Keratinocyte (primary cell): ENCODE data around the gene EBF4. TPM values are rescaled to one million over a fixed set of nuclear protein-coding genes. Genes with fewer than 3 reads are reported as not detected.
A peak's percentile ranks its signal among the peaks of the same experiment; 100 is the strongest.

Experiments used
- DNase-seq: peaks from one replicate; pipeline ENCODE4 v3.0.0-alpha.2; 2011; ENCODE audit warnings: low read depth, missing footprints, low spot score
- FAIRE-seq: peaks from 2 replicates; lab custom pipeline; 2011; peaks lifted over from hg19 to GRCh38; lab: Jason Lieb, UNC
- H2AFZ ChIP-seq: 2 replicates; pipeline ENCODE4 v1.6.0; 2012; ENCODE audit warnings: low read length, control low read depth, inconsistent platforms; ENCODE audit not compliant: control insufficient read depth
- H3K27ac ChIP-seq: 2 replicates; pipeline ENCODE4 v1.5.1; 2011; ENCODE audit warnings: low read length; ENCODE audit not compliant: control insufficient read depth, insufficient read depth
- H3K27me3 ChIP-seq: 3 replicates; pipeline ENCODE4 v1.6.0; 2011; ENCODE audit warnings: low read length; ENCODE audit not compliant: control insufficient read depth, insufficient read depth; ENCODE audit errors: extremely low read depth
- H3K36me3 ChIP-seq, 2 experiments: 2 replicates in 1 of 2; 3 replicates in 1 of 2; pipeline ENCODE4 v1.5.1; 2011; ENCODE audit warnings: low read length in 2 of 2, mild to moderate bottlenecking in 1 of 2; ENCODE audit not compliant: control insufficient read depth in 2 of 2, insufficient read depth in 2 of 2; ENCODE audit errors: extremely low read depth in 1 of 2
- H3K4me1 ChIP-seq: 3 replicates; pipeline ENCODE4 v1.5.1; 2011; ENCODE audit warnings: low read length; ENCODE audit not compliant: control insufficient read depth, insufficient read depth; ENCODE audit errors: extremely low read depth
- H3K4me2 ChIP-seq: 3 replicates; pipeline ENCODE4 v1.6.0; 2011; ENCODE audit warnings: low read depth, low read length; ENCODE audit not compliant: control insufficient read depth, insufficient read depth; ENCODE audit errors: extremely low read depth
- H3K4me3 ChIP-seq, 3 experiments: fragments of 200-600 bp in 1 of 3; sonication (generic) in 1 of 3; 2 replicates in 2 of 3; 3 replicates in 1 of 3; pipeline ENCODE4 v1.5.1; 2011 to 2016; ENCODE audit warnings: low read length in 3 of 3, mild to moderate bottlenecking in 3 of 3, control low read depth in 2 of 3, inconsistent platforms in 1 of 3, low read depth in 1 of 3, mixed read lengths in 1 of 3, mixed run types in 1 of 3, moderate library complexity in 1 of 3; ENCODE audit not compliant: control insufficient read depth in 2 of 3, insufficient read depth in 2 of 3; ENCODE audit errors: extremely low read depth in 1 of 3
- H3K79me2 ChIP-seq: 2 replicates; pipeline ENCODE4 v1.6.0; 2012; ENCODE audit warnings: low read length; ENCODE audit not compliant: control insufficient read depth, insufficient read depth
- H3K9ac ChIP-seq: 3 replicates; pipeline ENCODE4 v1.6.0; 2011; ENCODE audit warnings: low read length; ENCODE audit not compliant: control insufficient read depth, insufficient read depth; ENCODE audit errors: extremely low read depth
- H3K9me1 ChIP-seq: 3 replicates; pipeline ENCODE4 v1.6.0; 2011; ENCODE audit warnings: low read length; ENCODE audit not compliant: control insufficient read depth, insufficient read depth; ENCODE audit errors: extremely low read depth
- H3K9me3 ChIP-seq: 2 replicates; pipeline ENCODE4 v1.5.1; 2012; ENCODE audit warnings: low read depth, low read length; ENCODE audit not compliant: control insufficient read depth
- H4K20me1 ChIP-seq: 3 replicates; pipeline ENCODE4 v1.6.0; 2011; ENCODE audit warnings: low read length; ENCODE audit not compliant: control insufficient read depth, insufficient read depth; ENCODE audit errors: extremely low read depth
- CTCF ChIP-seq, 3 experiments: IDR thresholded peaks in 1 of 3; conservative IDR thresholded peaks in 1 of 3; optimal IDR thresholded peaks in 1 of 3; 2 replicates in 2 of 3; 3 replicates in 1 of 3; pipeline versions ENCODE3 to v1.5.1; 2011; ENCODE audit warnings: low read length in 3 of 3, mild to moderate bottlenecking in 3 of 3, moderate library complexity in 2 of 3, control low read depth in 1 of 3, inconsistent platforms in 1 of 3; ENCODE audit not compliant: insufficient read depth in 2 of 3; ENCODE audit errors: extremely low read depth in 1 of 3
- EZH2 ChIP-seq: IDR thresholded peaks from one replicate; pipeline ENCODE4 v1.6.1; 2012; ENCODE audit warnings: inconsistent platforms, mild to moderate bottlenecking, low read length, moderate library complexity
- dilution Hi-C: fragments of 300-500 bp; cut with MboI; formaldehyde crosslinking; loops from one replicate; pipeline ENCODE4 v1.7.0; 2020; ENCODE audit warnings: low sequenced_read_pairs; ENCODE audit not compliant: extremely low pct_ligation_motif_present
- polyA plus RNA-seq, 5 experiments: library from polyadenylated mRNA; depleted of rRNA in 3 of 5; stranded (reverse) in 3 of 5; stranded (forward) in 1 of 5; unstranded in 1 of 5; fragments of >200 nt; gene quantifications; 1 replicate in 1 of 5; 2 replicates in 3 of 5; 3 replicates in 1 of 5; pipeline versions ENCODE4 v1.2.1 to v1.2.3, GENCODE V29; 2011 to 2012; ENCODE audit warnings: missing spikeins in 2 of 5, low read depth in 1 of 5, low replicate concordance in 1 of 5

EBF4 gene
- polyA plus RNA-seq, 1 donor (not counting 4 experiments of a cell fraction or from before 2014, with no cell fraction given), result not detected

- Histone ChIP-seq H3K9me1 (no peaks in the 10 kb centered on the region), H3K9me3 (peaks cover 2% of the 10 kb centered on the region), H4K20me1 (no peaks in the 10 kb centered on the region), H3K9ac (no peak overlapping the region), H2AFZ (no peak overlapping the region), H3K36me3 (no peaks in the 10 kb centered on the region), H3K4me2 (no peak overlapping the region), H3K4me1 (no peaks in the 10 kb centered on the region), H3K27me3 (peaks cover 85% of the 10 kb centered on the region), H3K79me2 (no peaks in the 10 kb centered on the region), H3K27ac (no peak overlapping the region), H3K4me3 (no peak overlapping the region)
- FAIRE-seq (no peak), DNase-seq (no peak)
- dilution Hi-C loops, result no loop called here
- no peak for TF ChIP-seq CTCF (optimal IDR thresholded peaks at IDR 0.05 in 1 of 3, IDR thresholded peaks at IDR 0.05 in 1 of 3, conservative IDR thresholded peaks at IDR 0.05 in 1 of 3; ENCODE audit: extremely low read depth in 1 of 3, insufficient read depth in 2 of 3, low read length in 3 of 3)
- TF ChIP-seq EZH2, result no peak
These were observed 111.7 kb downstream of the EBF4 start for GRCh38 chr20:2804041-2804828.

- Histone ChIP-seq H3K4me1 (no peaks in the 10 kb centered on the region), H3K9ac (no peak overlapping the region), H3K9me3 (peaks cover 2% of the 10 kb centered on the region), H3K79me2 (no peaks in the 10 kb centered on the region), H3K9me1 (no peaks in the 10 kb centered on the region), H3K27ac (no peak overlapping the region), H3K27me3 (peaks cover 77% of the 10 kb centered on the region), H4K20me1 (no peaks in the 10 kb centered on the region), H3K4me2 (no peak overlapping the region), H3K36me3 (no peaks in the 10 kb centered on the region), H2AFZ (no peak overlapping the region), H3K4me3 (no peak overlapping the region)
- DNase-seq, result no peak
- TF ChIP-seq EZH2 (peak; percentile 3), CTCF (optimal IDR thresholded peaks at IDR 0.05 in 1 of 3, IDR thresholded peaks at IDR 0.05 in 1 of 3, conservative IDR thresholded peaks at IDR 0.05 in 1 of 3; ENCODE audit: extremely low read depth in 1 of 3, insufficient read depth in 2 of 3, low read length in 3 of 3) (no peak)
- no peak for FAIRE-seq
- dilution Hi-C loops, result no loop called here
These were observed 112.5 kb downstream of the EBF4 start for GRCh38 chr20:2804852-2805688.
